Measurements from ENCODE around the gene PHKG2.

Gene PHKG2

DNA sequence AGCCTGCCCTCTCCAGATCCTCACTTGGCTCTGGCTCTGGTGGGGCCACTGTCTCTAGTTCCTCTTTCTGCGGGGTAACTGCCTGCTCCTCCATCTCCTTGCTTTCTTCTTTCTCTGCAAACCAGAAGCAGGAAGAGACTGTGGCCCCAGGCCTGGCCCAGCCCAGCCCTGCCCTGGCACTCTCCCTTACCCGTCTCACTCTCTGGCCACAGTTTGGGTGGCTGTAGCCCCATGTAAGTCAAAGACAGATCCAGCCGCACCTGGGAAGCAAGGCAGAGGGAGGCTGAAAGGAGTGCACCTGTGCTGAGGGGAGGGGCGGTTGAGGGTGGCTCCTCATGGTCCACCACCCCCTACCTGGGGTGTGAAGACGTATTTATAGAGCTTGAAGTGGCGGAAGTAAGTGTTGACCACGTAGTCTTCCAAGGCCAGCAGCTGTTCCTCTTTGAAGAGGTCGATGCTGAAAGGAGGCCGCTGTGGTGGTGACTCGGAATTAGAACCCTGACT lies 10.8 kb downstream of the PHKG2 start:
- DNase-seq = no peak

DNA sequence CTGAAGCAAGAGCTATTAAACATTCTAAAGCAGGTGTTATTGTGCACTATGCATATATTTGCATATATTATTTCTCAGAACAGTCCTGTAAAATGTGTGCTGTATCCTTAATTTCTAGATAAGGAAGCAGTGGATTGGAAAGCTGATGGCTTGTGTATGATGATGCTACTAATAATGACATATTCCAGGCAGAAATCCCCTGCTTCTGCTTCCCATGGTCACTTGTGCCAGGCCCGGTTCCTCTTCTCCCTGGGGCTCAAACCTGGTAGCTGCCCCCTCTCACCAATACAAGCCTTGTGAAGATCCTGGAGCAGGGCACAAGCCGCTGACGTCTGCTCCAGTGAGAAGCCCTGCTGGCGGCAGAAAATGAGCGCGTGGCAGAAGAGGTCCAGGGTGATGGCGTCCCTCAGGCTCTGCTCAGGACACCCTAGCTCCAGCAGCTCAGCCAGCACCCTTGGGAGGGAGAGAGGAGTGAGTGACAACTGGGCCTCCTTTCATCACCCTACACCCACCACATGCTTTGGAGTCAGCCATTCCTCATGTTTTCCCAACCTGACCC lies 11.9 kb downstream of the PHKG2 start:
- no peak for DNase-seq

DNA sequence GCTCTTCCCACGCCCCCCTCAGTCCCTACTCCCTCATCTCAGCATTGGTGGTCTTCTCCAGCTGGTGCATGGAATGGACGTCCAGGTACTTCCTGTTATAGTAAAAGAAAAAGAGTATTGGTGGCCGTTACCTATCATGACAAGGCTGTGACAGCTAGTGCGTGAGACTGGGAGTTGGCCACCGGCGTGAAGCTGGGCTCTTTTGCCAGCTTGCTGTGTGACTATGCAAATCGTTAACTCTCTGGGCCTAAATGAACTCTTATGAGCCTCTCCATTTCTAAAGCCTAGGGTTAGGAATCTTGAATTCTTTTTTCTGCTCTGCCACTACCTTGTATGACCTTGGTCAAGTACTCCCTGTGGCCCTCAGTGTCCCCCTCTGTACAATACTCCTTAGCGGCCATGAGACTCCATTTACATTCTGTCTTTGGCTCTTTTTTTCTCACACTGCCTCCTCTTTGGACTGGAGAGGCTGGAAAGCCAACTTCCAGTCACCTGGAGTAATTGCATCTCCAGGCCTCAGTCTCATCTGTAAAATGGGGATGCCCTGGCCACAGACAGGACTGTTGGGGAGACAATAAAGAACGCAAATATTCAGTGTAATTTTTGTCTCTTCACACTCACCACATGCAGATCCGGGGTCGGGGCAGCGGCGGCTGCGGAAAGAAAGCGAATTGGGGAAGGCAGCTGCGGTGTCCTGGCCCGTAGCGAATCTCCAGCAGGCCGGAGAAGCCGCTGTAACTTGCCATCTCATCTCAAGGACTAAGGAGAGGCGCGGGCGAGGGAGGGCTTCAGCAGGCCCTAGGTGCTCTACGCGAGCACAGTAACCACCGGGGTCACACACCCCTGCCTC lies 12.6 kb downstream of the PHKG2 start:
- no peak for DNase-seq

DNA sequence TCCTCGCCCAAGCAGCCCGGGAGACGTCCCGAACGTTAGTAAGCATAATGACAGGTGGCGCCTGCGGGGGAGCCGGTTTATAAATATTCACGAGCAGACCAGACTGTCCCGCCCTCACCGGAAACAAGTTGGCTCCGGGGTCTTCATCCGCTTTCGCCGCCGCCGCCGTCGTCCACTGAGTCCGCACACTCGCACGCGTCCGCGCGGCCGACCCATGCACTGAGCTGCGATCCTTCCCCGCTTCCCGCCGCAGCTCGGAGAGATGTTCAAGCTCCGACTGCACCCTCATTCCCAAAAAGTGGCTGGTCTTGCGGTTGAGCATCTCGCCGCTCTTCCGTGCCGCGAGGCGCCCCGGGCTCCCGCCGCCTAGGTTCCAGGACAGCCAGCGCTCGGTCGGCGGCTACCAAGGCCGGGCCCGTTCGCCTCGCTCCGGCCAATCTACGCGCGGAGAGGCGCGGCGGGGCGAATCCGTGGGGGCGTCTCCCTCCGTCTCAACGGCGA lies 13.3 kb downstream of the PHKG2 start:
- DNase-seq = no peak

DNA sequence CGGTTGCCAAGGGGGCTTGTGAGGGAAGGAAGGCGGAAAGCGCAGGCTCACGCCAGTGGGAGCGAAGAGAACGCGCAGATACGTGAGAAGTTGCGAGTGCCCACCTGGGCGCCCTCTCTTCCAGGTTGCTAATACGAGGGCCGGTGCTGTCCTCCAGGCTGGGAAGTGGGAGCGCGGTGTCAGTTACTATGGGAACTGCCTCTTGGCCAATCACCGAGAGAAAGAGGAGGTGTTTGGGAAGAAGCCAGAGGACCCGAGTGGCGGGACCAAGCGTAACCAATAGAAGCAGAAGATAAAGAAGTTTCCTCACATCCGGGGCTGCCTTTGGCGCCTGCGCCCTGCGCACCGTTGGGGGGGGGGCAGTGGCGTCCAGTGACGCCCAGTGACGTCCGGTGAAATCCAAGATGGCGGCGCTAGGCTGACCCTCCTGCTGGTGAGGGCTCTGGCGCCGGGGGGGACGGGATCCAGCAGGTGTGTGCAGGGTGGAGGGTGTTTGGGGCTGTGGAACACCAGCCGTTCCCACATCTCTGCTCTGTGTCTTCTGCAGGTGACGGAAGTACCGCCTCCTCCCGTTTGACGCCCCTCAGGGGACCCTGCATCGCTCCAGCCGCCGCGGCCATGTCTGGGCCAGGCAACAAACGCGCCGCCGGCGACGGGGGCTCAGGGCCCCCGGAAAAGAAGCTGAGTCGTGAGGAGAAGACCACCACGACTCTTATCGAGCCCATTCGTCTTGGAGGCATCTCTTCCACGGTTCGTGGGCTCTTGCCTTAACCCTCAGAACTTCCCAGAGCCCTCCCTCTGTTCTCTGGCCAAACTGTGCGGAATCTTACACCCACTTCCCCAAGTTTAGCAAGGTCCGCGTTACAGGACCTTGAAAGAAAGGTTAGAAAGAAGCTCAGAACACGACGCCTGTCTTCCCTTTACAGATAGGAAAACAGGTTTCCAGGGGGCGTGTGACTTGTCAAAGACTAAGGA lies 14.0 kb downstream of the PHKG2 start, which contains the start of the genes CFAP119 and RNF40:
TSS of gene CFAP119 (minus strand) at position 135 of the 975 bp plus-strand sequence. CDS start 314 bp downstream, outside the sequence.
TSS of gene RNF40 (plus strand) at position 395 of the 975 bp plus-strand sequence. CDS start at position 619, 224 bp downstream.
- DNase-seq = peak; percentile 94

DNA sequence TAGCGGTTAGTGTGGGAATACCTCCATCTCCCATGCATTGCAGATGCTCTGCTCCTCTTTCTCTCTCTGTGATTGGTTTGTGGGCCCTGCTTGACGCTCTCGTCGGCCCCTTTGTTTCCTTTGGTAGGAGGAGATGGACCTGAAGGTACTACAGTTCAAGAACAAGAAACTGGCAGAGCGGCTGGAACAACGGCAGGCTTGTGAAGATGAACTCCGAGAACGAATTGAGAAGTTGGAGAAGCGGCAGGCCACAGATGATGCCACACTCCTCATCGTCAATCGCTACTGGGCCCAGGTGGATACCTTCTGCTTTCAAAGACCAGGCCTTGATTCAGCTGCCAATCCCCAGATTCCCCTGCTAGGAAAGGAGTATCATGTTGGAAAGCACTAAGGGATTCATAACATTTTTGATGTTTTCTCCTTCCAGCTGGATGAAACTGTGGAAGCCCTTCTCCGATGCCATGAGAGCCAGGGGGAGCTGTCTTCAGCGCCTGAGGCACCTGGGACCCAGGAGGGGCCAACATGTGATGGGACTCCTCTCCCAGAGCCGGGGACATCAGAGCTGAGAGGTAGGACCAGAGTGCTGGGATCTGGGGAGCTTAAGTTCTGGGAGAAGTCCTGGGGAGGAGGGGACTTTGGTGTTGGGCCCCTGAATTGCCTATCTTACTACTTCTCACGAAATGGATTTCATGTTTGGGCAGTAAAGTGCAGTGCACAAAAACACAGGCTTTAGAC lies 14.9 kb downstream of the PHKG2 start:
- no peak for DNase-seq

DNA sequence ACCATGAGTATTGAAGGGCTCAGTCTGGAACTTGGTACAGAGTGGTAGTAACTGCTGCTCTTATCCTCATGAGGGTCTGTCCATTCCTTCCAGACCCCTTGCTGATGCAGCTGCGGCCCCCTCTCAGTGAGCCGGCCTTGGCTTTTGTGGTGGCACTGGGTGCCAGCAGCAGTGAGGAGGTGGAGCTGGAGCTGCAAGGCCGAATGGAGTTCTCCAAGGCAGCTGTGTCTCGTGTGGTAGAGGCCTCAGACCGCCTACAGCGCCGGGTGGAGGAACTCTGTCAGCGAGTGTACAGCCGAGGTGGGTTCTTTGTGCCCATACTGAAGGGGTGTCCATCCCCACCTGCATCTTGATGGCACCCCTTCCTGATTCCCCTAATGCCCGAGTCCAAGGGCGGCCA lies 15.9 kb downstream of the PHKG2 start:
- no peak for DNase-seq

DNA sequence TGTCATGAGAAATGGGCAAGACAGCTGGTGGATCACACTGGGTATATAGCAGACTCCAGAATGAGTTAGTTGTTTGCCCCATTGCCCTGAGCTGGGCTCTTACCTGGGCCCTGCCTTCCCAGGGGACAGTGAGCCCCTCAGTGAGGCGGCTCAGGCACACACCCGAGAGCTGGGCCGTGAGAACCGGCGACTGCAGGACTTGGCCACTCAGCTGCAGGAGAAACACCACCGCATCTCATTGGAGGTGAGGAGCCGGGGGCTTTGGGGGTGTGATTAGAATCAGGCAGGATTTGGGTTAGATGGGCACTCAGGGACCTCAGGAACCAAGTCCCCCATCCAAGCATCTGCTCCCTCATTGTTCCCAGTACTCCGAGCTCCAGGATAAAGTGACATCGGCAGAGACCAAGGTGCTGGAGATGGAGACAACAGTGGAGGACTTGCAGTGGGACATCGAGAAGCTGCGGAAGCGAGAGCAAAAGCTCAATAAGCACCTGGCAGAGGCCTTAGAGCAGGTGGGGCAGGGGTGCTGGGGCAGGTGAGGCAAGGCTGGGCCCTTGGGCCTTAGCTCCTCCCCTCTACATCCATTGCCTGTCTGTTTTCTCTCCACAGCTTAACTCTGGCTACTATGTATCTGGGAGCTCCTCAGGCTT lies 16.7 kb downstream of the PHKG2 start:
- DNase-seq = no peak

DNA sequence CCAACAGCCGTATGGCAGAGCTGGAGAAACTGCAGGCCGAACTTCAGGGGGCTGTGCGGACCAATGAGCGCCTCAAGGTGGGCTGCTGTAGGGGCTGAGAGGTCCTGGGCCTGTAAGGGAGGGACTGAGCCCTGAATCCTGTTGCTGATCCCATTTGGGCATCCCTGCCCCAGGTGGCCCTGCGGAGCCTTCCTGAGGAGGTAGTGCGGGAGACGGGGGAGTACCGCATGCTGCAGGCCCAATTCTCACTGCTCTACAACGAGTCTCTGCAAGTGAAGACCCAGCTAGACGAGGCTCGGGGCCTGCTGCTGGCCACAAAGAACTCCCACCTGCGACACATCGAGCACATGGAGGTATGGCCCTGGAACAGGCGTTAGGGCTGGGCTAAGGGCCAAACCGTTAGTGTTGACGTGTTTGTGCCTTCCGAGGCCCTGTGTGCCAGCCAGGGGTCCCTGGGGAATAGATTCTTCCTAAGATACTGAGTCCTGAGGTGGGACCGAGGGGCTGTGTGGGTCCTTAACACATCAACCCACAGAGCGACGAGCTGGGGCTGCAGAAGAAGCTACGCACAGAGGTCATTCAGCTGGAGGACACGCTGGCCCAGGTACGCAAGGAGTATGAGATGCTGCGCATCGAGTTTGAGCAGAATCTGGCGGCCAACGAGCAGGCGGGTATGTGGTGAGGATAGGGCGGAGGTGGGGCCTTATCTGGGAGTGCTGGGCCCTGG lies 18.1 kb downstream of the PHKG2 start:
- no peak for DNase-seq

DNA sequence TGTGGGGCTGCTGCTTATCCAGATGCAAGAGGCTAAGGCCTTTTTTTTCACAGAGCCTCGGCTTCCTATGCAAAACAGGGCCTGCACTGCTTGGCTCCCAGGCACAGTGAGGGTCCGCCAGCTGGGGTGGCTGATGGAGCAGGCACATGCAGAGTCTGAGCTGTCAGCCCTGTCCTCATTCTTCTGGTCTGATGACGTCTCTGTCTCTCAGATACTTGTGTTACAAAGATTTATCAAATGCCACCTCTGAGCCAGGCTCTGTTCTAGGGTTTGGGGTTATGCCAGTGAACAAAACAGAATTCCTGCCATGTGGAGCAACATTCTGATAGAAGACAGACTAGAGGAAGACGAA lies 18.7 kb downstream of the PHKG2 start:
- DNase-seq = no peak

DNA sequence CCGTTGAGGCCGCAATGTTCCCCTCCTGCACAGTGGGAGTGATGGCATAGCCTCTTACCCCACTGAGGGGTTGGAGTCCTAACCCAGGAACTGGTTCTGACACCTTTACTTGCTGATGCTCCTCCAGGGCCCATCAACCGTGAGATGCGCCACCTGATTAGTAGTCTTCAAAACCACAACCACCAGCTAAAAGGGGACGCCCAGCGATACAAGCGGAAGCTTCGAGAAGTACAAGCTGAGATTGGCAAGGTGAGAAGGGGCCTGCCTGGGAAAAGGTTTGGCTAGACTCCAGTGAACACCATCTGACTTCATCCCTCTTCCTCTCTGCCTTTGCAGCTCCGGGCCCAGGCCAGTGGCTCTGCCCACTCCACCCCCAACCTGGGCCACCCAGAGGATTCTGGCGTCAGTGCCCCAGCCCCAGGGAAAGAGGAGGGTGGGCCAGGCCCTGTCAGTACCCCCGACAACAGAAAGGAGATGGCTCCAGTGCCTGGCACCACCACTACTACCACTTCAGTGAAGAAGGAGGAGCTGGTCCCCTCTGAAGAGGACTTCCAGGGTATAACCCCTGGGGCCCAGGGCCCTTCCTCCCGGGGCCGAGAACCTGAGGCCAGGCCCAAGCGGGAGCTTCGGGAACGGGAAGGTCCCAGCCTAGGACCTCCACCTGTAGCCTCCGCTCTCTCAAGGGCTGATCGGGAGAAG lies 19.7 kb downstream of the PHKG2 start:
- no peak for DNase-seq

DNA sequence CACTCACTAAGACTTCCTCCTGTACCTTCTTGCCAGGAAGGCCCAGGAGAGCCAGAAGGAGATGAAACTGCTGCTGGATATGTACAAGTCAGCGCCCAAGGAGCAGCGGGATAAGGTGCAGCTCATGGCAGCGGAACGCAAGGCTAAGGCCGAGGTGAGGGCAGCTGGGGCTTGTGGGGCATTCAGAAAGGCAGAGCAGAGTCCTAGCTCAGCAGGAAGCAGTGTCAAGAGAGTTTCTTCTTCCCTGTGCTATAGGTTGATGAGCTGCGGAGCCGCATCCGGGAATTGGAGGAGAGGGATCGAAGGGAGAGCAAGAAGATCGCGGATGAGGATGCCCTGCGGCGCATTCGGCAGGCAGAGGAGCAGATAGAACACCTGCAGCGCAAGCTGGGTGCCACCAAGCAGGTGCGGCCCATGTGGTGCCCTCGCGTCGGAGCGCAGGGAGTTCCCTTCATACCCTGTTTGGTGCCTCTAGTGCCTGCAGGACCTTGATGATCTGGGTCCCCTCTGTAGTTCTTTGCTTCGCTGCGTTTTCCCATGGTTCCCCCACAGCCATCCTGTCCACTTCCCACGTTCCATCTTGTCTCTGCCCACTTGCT lies 20.5 kb downstream of the PHKG2 start:
- no peak for DNase-seq

DNA sequence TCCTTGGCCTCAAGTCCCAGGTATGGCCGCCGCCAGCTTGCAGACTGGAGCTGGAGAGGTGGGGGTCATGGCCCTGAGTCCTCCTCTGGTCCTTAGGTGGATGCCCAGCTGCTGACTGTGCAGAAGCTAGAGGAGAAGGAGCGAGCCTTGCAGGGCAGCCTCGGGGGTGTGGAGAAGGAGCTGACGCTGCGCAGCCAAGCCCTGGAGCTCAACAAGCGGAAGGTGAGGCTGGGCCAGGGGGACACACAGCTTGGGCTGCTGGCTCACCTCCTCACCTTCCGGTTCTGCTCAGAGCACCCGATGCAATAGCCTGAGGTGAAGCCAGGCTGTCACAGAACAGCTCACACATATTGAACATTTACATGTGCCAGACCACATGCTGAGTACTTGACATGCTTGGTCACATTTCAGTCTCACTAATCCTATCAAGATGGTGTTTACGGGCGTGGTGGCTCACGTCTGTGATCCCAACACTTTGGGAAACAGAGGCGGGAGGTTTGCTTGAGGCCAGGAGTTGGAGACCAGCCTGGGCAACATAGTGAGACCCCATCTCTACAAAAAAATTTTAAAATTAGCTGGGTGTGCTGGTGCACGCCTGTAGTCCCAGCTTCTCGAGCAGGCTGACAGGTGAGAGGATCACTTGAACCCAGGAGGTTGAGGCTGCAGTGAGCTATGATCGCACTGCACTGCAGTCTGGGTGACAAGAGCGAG lies 21.3 kb downstream of the PHKG2 start:
- DNase-seq = no peak

DNA sequence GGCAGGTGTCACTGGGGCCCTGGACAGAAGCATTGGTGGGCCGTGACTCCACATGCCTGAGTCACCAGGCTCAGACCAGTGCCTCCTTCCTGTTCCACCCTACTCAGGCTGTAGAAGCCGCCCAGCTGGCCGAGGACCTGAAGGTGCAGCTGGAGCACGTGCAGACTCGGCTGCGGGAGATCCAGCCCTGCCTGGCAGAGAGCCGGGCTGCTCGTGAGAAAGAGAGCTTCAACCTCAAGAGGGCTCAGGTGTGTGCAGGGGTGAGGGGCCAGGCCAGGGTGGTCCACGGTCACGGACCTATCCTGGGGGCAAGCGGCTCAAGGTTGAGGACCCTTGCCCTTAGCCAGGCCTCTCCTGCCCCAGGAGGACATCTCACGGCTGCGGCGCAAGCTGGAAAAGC lies 23.5 kb downstream of the PHKG2 start:
- DNase-seq = no peak

DNA sequence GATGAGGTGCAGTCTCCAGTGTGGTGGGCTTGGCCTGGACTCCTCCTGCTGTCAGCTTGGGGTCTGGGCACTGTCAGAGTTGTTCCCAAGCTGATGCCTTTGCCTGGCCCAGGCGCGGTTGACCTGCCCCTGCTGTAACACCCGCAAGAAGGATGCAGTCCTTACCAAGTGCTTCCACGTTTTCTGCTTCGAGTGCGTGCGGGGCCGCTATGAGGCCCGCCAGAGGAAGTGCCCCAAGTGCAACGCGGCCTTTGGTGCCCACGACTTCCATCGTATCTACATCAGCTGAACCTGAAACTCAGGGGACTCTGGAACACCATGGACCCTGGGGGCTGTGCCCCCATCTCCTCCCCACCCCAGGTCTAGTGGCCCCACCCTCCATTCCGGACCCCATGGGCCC lies 25.6 kb downstream of the PHKG2 start:
- DNase-seq = no peak

DNA sequence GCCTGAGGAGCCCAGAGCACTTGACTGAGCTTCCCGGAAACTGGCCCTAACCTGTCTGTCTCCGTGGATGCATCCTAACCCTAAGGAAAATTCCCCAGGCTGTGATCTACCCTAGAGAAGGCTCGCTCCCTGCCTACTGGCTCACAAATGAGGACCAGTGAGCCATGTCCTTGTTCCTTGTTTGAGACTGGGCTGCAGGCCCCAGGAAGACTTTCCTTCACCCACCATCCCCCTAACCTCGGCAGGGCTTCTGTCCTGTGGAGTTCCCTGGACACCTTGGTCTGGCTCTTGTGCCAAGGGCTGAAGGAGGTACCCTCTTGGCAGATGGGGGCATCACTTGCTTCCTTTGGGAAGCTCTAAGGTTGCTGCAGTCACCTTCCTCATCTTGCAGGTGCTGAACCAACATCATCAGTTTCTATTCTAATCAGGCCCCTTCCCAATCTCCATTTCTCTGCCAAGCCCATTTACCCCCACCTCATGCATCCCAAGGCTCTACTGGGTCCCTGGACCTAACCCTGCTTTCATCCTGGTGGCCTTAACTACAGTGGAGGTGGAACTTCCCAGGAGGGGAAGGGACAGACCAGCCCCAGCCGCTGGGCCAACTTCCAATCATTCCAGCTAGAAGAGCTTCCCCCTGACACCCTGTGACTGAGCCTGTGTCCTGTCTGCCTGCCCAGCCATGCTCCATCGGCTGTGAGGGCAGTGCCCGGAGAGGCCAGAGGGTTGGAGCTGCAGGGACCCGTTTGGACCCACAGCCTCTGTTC lies 26.3 kb downstream of the PHKG2 start:
- no peak for DNase-seq

DNA sequence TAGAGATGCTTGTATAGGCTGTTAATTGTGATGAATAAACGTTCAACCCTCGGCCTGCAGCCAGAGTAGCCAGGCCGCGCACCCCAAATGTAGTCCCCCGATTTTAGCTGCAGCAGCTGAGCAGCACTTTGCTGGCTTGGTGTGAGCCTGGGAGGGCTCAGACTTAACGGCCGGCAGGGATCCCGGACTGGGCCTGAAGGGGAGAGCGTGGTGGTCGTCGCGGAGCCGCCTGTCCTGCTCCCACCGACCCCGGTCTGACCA lies 26.8 kb downstream of the PHKG2 start:
- DNase-seq = no peak

DNA sequence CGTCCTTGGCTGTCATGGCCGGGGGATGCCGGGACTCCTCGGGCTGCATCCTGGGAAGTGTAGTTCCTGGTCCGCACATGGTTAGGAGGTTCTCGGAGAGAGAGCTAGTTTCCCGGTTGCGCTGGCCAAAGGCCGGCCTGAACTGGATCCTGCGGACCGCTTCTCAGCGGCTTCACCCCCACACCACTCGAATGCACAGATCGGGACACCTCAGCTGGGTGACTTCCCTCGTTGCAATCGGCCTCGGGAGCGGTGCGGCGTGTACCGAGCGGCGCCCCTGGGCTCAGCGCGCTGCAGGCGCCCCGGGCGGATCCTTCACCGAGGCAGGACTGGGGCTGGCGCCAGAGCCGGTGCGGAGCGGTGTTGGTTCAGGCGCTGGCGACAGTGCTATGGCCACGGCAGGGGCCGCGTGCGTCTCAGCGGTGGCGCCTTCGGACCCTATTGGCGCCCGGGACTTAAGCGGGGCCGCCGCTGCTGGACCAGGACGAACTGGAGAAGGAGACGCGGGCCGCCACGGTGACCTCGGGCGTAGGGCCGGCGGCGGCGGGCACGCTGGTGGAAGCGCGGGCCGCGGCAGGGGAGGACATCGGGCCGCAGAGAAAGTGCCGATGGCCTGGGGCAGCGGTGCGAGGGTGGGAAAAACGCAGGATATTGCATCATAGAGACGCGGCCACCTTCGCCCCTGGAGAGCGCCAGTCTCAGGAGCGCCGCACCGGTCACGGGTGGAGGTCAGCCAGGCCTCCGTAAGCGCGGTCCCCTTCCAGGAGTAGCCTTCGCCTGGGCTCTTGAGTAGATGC lies 27.4 kb downstream of the PHKG2 start:
- DNase-seq = peak; percentile 27
